HG03439 (cell line): ENCODE measurements around the gene VSIG8.

Experiments used
- ATAC-seq: cut with Tn5 transposase; IDR thresholded peaks from one replicate; pipeline ENCODE4 v1.9.1; 2021; ENCODE audit warnings: mild to moderate bottlenecking, moderate library complexity; ENCODE audit not compliant: unreplicated experiment

The VSIG8 gene

GRCh38 chr1:159831412-159832141 lies 30.9 kb downstream of the VSIG8 start:
- no peak for ATAC-seq

GRCh38 chr1:159830722-159831121 lies 31.7 kb downstream of the VSIG8 start:
- no peak for ATAC-seq

GRCh38 chr1:159829822-159830465 lies 32.5 kb downstream of the VSIG8 start:
- ATAC-seq: no peak

GRCh38 chr1:159829273-159829634 lies 33.2 kb downstream of the VSIG8 start:
- peak; percentile 73 for ATAC-seq

GRCh38 chr1:159828581-159829272 lies 33.7 kb downstream of the VSIG8 start:
- ATAC-seq: no peak

GRCh38 chr1:159828176-159828575 lies 34.3 kb downstream of the VSIG8 start:
- ATAC-seq: no peak

- no peak for ATAC-seq
Observed at GRCh38 chr1:159827549-159827948, 34.9 kb downstream of the VSIG8 start.

- no peak for ATAC-seq
Observed at GRCh38 chr1:159827102-159827490, 35.4 kb downstream of the VSIG8 start.

GRCh38 chr1:159826441-159827101 lies 35.9 kb downstream of the VSIG8 start, which contains the start of gene SLAMF8:
Gene SLAMF8, plus strand, starts transcription at chr1:159826873. Its CDS starts 26 bp downstream, at chr1:159826899.
- no peak for ATAC-seq

GRCh38 chr1:159825564-159825963 lies 36.9 kb downstream of the VSIG8 start:
- no peak for ATAC-seq

- no peak for ATAC-seq
Observed at GRCh38 chr1:159823406-159823805, 39.1 kb downstream of the VSIG8 start.

GRCh38 chr1:159821171-159821867 lies 41.1 kb downstream of the VSIG8 start:
- no peak for ATAC-seq

- no peak for ATAC-seq
Observed at GRCh38 chr1:159817276-159818041, 45.0 kb downstream of the VSIG8 start.

GRCh38 chr1:159815926-159816325 lies 46.5 kb downstream of the VSIG8 start:
- no peak for ATAC-seq

- no peak for ATAC-seq
Observed at GRCh38 chr1:159804924-159805323, 57.5 kb downstream of the VSIG8 start.
